Epithelial cell of esophagus (primary cell): ENCODE results near the gene SIGLEC15.

Source experiments
- DNase-seq: peaks from one replicate; pipeline ENCODE4 v3.0.0; 2010; ENCODE audit warnings: low read depth
- H3K4me3 ChIP-seq: 2 replicates; pipeline ENCODE4 v1.5.1; 2011; ENCODE audit warnings: mild to moderate bottlenecking, low read length, control low read depth
- TF ChIP-seq, protein P1 (sequence below): IDR thresholded peaks from 2 replicates; pipeline ENCODE4 v1.5.1; 2011; ENCODE audit warnings: low read depth, mild to moderate bottlenecking, low read length, control low read depth, inconsistent platforms; ENCODE audit not compliant: insufficient read depth; ENCODE audit errors: missing control alignments

The SIGLEC15 gene

DNA sequence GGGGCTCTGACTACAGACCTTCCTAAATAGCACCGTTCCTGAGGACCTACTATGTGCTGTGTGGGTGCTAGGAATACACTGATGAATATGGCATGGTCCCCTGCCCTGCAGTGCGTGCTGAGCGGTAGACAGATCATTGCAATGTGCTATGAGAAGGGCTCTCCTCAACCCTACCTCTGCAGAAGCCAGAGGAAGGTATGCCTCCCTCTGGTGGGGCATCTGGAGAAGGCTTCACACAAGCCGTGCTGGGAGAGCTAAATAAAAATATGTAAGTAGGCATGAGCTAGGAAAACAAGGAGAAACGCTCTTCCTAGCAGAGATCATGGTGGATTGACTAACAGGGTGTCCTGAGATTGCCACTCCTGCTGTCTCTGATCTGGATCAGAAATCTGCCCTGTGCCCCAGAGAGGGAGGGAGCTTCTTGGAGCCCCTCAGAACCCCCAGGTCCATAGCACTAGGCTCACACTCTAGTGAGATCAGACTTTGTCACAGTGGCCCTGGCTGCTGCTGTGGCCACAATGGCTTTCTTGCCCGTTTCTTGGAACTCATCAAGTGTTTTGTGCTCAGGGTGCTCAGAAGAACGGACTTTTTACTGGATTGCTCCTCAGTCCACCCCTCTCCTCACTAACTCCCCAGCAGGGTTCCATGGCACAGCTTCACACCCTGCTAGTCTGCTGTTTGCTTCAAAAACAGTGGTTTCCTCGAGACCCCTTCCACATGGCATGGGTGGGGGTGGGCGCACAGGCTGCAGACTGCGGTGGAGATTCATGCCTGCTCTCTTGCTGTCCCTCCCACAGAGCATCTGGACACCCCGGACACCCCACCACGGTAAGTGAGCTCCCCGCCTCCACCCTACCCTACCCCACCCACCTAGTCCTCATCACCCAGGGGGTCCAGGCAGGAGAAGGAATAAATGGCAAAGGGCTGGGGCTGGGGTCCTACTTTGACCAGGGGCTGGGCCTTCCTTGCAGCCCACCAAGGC, 14.2 kb downstream of the SIGLEC15 start:
- DNase-seq = peak; percentile 84
- H3K4me3 ChIP-seq = no peak overlapping the region
- TF ChIP-seq, protein P1, sequence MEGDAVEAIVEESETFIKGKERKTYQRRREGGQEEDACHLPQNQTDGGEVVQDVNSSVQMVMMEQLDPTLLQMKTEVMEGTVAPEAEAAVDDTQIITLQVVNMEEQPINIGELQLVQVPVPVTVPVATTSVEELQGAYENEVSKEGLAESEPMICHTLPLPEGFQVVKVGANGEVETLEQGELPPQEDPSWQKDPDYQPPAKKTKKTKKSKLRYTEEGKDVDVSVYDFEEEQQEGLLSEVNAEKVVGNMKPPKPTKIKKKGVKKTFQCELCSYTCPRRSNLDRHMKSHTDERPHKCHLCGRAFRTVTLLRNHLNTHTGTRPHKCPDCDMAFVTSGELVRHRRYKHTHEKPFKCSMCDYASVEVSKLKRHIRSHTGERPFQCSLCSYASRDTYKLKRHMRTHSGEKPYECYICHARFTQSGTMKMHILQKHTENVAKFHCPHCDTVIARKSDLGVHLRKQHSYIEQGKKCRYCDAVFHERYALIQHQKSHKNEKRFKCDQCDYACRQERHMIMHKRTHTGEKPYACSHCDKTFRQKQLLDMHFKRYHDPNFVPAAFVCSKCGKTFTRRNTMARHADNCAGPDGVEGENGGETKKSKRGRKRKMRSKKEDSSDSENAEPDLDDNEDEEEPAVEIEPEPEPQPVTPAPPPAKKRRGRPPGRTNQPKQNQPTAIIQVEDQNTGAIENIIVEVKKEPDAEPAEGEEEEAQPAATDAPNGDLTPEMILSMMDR = peak; percentile 89

DNA sequence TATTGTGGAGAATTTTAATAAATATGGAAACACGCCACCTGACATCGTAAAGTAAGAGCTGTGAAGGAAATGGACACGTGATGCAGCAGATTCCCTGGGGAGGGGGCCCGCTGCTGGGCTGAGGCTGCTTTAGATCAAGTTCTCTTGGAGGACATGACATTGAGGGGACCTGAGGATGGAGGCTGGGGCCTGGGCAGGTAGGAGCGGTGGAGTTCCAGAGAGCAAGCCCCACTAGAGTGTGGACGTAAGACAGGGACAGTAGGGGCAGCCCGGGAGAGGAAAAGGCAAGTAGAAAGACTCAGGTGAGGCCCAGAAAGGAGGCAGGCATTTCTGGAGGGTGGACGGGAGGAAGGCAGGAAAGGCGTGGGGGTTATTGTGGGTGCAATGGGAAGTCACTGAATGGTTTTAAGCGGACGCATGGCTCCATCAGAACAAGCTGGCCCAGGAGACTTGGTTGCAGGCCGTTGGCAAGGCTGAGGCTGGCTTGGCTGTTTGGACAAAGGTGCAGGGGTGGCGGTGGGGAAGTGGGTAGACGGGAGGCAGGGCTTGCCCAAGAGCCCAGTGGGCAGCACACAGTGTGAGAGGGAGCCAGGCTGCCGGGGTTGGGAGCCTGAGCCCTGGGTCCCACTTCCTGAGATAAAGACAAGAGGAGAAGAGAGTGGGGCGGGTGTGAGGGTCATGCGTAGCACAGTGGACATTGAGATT, 15.7 kb downstream of the SIGLEC15 start:
- TF ChIP-seq, protein P1 = no peak
- DNase-seq = no peak
- H3K4me3 ChIP-seq = no peak overlapping the region

DNA sequence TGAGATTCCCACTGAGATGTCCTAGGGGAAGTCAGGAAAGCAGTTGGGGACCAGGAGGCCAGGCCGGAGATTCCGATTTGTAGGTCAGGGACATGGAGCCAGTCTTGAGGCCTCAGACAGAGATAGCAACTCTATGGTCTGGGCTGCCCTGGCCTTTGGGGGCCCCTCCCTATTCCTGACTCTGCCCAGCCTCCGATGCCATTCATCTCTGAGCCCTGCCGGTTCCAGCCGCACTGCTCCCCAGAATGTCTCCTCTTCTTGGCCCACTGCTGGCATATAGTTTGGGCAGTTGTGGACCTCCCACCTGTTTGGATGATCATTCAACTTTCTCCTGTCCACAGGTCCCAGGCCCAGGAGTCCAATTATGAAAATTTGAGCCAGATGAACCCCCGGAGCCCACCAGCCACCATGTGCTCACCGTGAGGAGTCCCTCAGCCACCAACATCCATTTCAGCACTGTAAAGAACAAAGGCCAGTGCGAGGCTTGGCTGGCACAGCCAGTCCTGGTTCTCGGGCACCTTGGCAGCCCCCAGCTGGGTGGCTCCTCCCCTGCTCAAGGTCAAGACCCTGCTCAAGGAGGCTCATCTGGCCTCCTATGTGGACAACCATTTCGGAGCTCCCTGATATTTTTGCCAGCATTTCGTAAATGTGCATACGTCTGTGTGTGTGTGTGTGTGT, 16.4 kb downstream of the SIGLEC15 start:
- DNase-seq = no peak
- TF ChIP-seq, protein P1 = no peak

DNA sequence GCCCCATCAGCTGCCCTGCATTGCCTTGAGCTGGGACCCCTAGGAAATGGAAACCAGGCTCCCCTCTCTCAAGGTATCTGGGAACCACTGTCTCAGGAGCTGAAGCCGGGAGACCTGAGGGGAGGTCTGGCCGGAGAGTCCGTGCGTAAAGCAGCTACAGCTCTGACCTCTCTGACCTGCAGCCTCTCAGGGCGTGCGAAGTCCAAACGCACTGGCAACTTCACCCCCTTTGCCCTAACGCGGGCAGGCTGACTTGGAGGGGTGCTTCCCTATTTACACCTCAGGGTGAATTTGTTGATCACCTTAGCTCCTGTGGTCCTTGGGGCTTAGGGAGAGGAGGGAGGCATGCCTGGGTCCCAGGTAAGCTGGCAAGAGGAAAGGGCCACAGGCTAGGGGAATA, 17.5 kb downstream of the SIGLEC15 start:
- TF ChIP-seq, protein P1 = no peak
- no peak for DNase-seq
- H3K4me3 ChIP-seq = no peak overlapping the region

More for the DNA sequence above, 16.4 kb downstream of the SIGLEC15 start:
- H3K4me3 ChIP-seq = no peak overlapping the region

DNA sequence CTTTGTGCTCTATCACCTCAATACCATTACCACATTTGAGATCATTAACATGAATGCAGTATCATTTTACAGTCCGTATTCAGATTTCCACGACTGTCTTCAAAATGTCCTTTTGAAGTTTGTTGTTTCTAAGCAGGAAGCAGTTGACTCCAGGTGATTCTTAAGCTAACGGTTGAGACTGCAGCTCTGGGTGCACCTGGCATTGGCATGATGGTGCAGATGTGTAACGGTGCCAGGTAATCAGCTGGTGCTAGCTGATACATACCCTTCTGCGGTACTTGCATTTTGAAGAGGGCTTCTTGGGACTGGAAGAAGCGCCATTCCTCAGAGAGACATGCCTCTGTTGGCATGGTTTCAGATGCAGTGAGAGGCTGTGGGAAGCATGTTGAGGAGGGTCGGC, 19.5 kb downstream of the SIGLEC15 start:
- TF ChIP-seq, protein P1 = no peak
- H3K4me3 ChIP-seq = no peak overlapping the region
- DNase-seq = no peak

DNA sequence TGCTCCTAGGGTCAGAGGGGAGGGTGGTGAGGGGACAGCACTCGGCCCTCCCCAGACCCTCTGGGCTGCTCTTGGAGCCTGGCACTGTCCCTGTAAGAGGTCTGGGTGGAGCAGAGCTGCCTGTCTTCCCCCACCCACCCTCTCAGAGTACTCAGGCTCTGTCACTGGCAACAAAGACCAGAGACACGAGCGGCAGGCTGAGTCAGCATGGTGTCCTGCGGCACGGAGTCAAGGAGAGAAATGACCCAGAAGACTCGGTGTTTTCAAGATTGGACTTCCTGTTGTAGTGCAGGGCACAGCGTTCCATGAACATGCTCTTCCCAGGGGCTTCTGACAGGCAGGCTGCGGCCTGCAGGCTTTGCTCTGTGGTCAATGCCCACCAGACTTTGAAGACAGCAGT, 19.9 kb downstream of the SIGLEC15 start:
- H3K4me3 ChIP-seq = no peak overlapping the region
- DNase-seq = no peak
- TF ChIP-seq, protein P1 = no peak
